GM12878 (cell line): ENCODE measurements around the gene FANCL. TPM values are rescaled to one million over a fixed set of nuclear protein-coding genes. Genes with fewer than 3 reads are reported as not detected.

Experiments
- ATAC-seq: fragments of 200-7000 bp; cut with Tn5 transposase; 3 replicates; pipeline ENCODE4 v1.9.1; 2020; ENCODE audit warnings: mild to moderate bottlenecking, moderate library complexity
- BruUV-seq: library from RNA; stranded (reverse); fragments of 400-500 nt; replicated peaks from 2 replicates; lab custom pipeline; 2021; lab: Mats Ljungman, UMichigan
- CTCF ChIA-PET: fragments of 300-600 bp; sonication (Branson Sonifier 250); formaldehyde crosslinking; extraction: SDS; loops from one replicate; lab custom pipeline; 2021; ENCODE audit warnings: inconsistent platforms; lab: Yijun Ruan, JAX
- POLR2A ChIA-PET: fragments of 350-600 bp; formaldehyde crosslinking; extraction: SDS; loops from one replicate; lab custom pipeline; 2021; ENCODE audit warnings: inconsistent platforms; lab: Charles Lee
- RAD21 ChIA-PET: fragments of 300-600 bp; sonication (Branson Sonifier 250); formaldehyde crosslinking; loops from one replicate; lab custom pipeline; 2023; ENCODE audit warnings: antibody characterized with exemption; ENCODE audit not compliant: unreplicated experiment; lab: Charles Lee
- SMC1A ChIA-PET: fragments of 300-600 bp; sonication (Branson Sonifier 250); formaldehyde crosslinking; loops from one replicate; lab custom pipeline; 2023; ENCODE audit not compliant: unreplicated experiment, uncharacterized antibody; lab: Charles Lee
- DNase-seq: peaks from one replicate; pipeline ENCODE4 v3.0.0-alpha.2; 2011; ENCODE audit warnings: low read depth, low spot score
- FAIRE-seq: peaks from 3 replicates; lab custom pipeline; 2011; peaks lifted over from hg19 to GRCh38; lab: Jason Lieb, UNC
- H2AFZ ChIP-seq: 2 replicates; pipeline ENCODE4 v1.6.0; 2011; ENCODE audit warnings: low read depth, low read length, control low read depth; ENCODE audit not compliant: control insufficient read depth
- H3K27ac ChIP-seq: 2 replicates; pipeline ENCODE4 v1.5.1; 2011; ENCODE audit warnings: control low read depth; ENCODE audit not compliant: control insufficient read depth, insufficient read depth
- H3K27me3 ChIP-seq, 2 experiments: replicated peaks in 1 of 2; 2 replicates each; pipeline versions ENCODE4 v1.6.0 to v1.6.1; 2011; ENCODE audit warnings: low read length in 1 of 2; ENCODE audit not compliant: control insufficient read depth in 2 of 2, insufficient read depth in 2 of 2
- H3K36me3 ChIP-seq, 2 experiments: 2 replicates each; pipeline ENCODE4 v1.5.1; 2011; ENCODE audit warnings: low read length in 1 of 2; ENCODE audit not compliant: control insufficient read depth in 2 of 2, insufficient read depth in 2 of 2
- H3K4me1 ChIP-seq: 2 replicates; pipeline ENCODE4 v1.6.1; 2011; ENCODE audit warnings: mild to moderate bottlenecking, low read length, moderate library complexity, mixed read lengths; ENCODE audit not compliant: control insufficient read depth, insufficient read depth
- H3K4me2 ChIP-seq: 2 replicates; pipeline ENCODE4 v1.6.0; 2011; ENCODE audit warnings: control low read depth; ENCODE audit not compliant: control insufficient read depth, insufficient read depth
- H3K4me3 ChIP-seq: fragments of 200-600 bp; sonication (generic); 2 replicates; pipeline ENCODE4 v1.5.1; 2016
- H3K79me2 ChIP-seq: 2 replicates; pipeline ENCODE4 v1.6.0; 2011; ENCODE audit warnings: low read length; ENCODE audit not compliant: control insufficient read depth, insufficient read depth
- H3K9ac ChIP-seq: 2 replicates; pipeline ENCODE4 v1.8.0; 2011; ENCODE audit warnings: low read length, control low read depth, mixed read lengths; ENCODE audit not compliant: control insufficient read depth, insufficient read depth
- H3K9me3 ChIP-seq: replicated peaks from 3 replicates; pipeline ENCODE4 v1.5.1; 2011; ENCODE audit warnings: mild to moderate bottlenecking, low read length; ENCODE audit not compliant: control insufficient read depth, insufficient read depth
- H4K20me1 ChIP-seq: 2 replicates; pipeline ENCODE4 v1.6.0; 2011; ENCODE audit not compliant: control insufficient read depth, insufficient read depth
- CHD1 ChIP-seq: IDR thresholded peaks from 2 replicates; pipeline ENCODE4 v1.6.1; 2012; ENCODE audit warnings: low read depth, low read length, improper control_type of control experiment
- CREM ChIP-seq: IDR thresholded peaks from 2 replicates; pipeline ENCODE4 v1.6.1; 2014; ENCODE audit warnings: antibody characterized with exemption, low read depth
- HDGF ChIP-seq: fragments of 450-650 bp; IDR thresholded peaks from 2 replicates; pipeline ENCODE4 v1.6.1; 2016; ENCODE audit warnings: antibody characterized with exemption
- IKZF2 ChIP-seq, 2 experiments: fragments of 450-650 bp; IDR thresholded peaks; 2 replicates each; pipeline ENCODE4 v1.6.1; 2017; ENCODE audit warnings: mild to moderate bottlenecking in 2 of 2, moderate library complexity in 2 of 2
- NBN ChIP-seq: fragments of 450-650 bp; IDR thresholded peaks from 2 replicates; pipeline ENCODE4 v1.6.1; 2016
- SMC3 ChIP-seq: IDR thresholded peaks from 2 replicates; pipeline ENCODE4 v1.6.1; 2011; ENCODE audit warnings: low read length, improper control_type of control experiment, borderline replicate concordance
- STAT3 ChIP-seq: IDR thresholded peaks from 2 replicates; pipeline ENCODE4 v1.6.1; 2011; ENCODE audit warnings: low read depth, low read length, improper control_type of control experiment
- TCF3 ChIP-seq: IDR thresholded peaks from 2 replicates; pipeline ENCODE4 v1.6.1; 2012; ENCODE audit warnings: low read depth, mild to moderate bottlenecking, low read length, borderline replicate concordance; ENCODE audit not compliant: insufficient read depth
- WGBS: methylation state at CpG from one replicate; pipeline ENCODE4 v1.1.6; 2016; ENCODE audit warnings: low lambda C conversion rate; ENCODE audit not compliant: insufficient replicate concordance, insufficient coverage; ENCODE audit errors: missing lambda C conversion rate; 5-methylcytosine and 5-hydroxymethylcytosine counted together
- in situ Hi-C: fragments of 300-500 bp; cut with MboI; formaldehyde crosslinking; loops from 9 replicates; pipeline ENCODE4 v1.14.3; 2018; ENCODE audit warnings: mixed read lengths
- intact Hi-C: fragments of 100-400 bp; cut with micrococcal nuclease; formaldehyde crosslinking; loops from one replicate; pipeline ENCODE4 v1.14.2; 2022; ENCODE audit not compliant: unreplicated experiment
- polyA plus RNA-seq, 11 experiments: library from polyadenylated mRNA; depleted of rRNA in 4 of 11; unstranded in 6 of 11; stranded (reverse) in 5 of 11; fragments of >200 nt; fragmentation: Nextera tagmentation in 4 of 11; fragmentation: Illumina TruSeq in 1 of 11; extraction: Ambion mirVana in 4 of 11; extraction: Trizol in 1 of 11; gene quantifications; 1 replicate in 1 of 11; 2 replicates in 10 of 11; pipeline versions ENCODE4 v1.2.1 to v1.2.3, GENCODE V29; 2011 to 2016; ENCODE audit warnings: inconsistent platforms in 2 of 11, missing spikeins in 2 of 11, low read depth in 1 of 11
- total RNA-seq, 4 experiments: library from RNA; depleted of rRNA in 3 of 4; stranded (reverse); fragments of >200 nt in 3 of 4; fragmentation: Illumina TruSeq in 1 of 4; extraction: Trizol in 1 of 4; gene quantifications; 2 replicates each; pipeline versions ENCODE4 v1.2.1 to v1.2.3, GENCODE V29; 2013 to 2021
- TF ChIP-seq, protein P1 (sequence below): fragments of 450-650 bp; IDR thresholded peaks from 2 replicates; pipeline ENCODE4 v1.6.1; 2016; ENCODE audit warnings: mild to moderate bottlenecking
- TF ChIP-seq, protein P2 (sequence below): fragments of 450-650 bp; IDR thresholded peaks from 2 replicates; pipeline ENCODE4 v1.6.1; 2018; ENCODE audit warnings: borderline replicate concordance, mild to moderate bottlenecking; ENCODE audit not compliant: partially characterized antibody
- TF ChIP-seq, protein P3 (sequence below): fragments of 450-650 bp; IDR thresholded peaks from 2 replicates; pipeline ENCODE4 v1.6.1; 2018; ENCODE audit warnings: mild to moderate bottlenecking, low read depth, moderate library complexity; ENCODE audit not compliant: partially characterized antibody
- TF ChIP-seq, protein P4 (sequence below): fragments of 450-650 bp; IDR thresholded peaks from 2 replicates; pipeline ENCODE4 v1.6.1; 2017; ENCODE audit warnings: low read depth, mild to moderate bottlenecking, moderate library complexity

The FANCL gene
- total and polyA plus RNA-seq, 10 of the 15 experiments (the other 5 are each of a cell fraction or from before 2014, with no cell fraction given), result 30.8 to 90.5 (median 52.3) TPM

DNA sequence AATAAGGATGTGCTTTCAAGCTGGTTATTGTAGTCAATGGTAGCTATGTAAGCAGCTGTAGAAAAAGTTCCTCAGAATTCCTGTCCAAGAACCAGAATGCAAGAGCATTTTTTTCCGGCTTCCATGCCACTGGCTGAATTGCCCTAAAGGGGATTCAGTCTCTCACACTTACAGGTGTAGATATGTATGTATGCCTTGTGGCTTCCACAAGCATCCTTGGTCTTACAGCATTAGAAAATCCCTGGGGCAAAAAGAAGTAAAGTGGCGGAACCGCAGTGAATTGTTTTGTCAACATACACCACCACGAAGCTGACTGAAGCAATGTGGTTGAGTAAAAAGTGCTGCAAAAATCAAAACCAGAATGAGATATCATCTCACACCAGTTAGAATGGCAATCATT lies 54.6 kb downstream of the FANCL start:
- no peak for TF ChIP-seq HDGF
- TF ChIP-seq TCF3, result no peak
- TF ChIP-seq SMC3, result no peak
- TF ChIP-seq, protein P1, sequence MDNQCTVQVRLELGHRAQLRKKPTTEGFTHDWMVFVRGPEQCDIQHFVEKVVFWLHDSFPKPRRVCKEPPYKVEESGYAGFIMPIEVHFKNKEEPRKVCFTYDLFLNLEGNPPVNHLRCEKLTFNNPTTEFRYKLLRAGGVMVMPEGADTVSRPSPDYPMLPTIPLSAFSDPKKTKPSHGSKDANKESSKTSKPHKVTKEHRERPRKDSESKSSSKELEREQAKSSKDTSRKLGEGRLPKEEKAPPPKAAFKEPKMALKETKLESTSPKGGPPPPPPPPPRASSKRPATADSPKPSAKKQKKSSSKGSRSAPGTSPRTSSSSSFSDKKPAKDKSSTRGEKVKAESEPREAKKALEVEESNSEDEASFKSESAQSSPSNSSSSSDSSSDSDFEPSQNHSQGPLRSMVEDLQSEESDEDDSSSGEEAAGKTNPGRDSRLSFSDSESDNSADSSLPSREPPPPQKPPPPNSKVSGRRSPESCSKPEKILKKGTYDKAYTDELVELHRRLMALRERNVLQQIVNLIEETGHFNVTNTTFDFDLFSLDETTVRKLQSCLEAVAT, result no peak
- no peak for TF ChIP-seq IKZF2 (IDR thresholded peaks at IDR 0.05)
- no peak for TF ChIP-seq NBN
- no peak for TF ChIP-seq CREM
- TF ChIP-seq, protein P2, sequence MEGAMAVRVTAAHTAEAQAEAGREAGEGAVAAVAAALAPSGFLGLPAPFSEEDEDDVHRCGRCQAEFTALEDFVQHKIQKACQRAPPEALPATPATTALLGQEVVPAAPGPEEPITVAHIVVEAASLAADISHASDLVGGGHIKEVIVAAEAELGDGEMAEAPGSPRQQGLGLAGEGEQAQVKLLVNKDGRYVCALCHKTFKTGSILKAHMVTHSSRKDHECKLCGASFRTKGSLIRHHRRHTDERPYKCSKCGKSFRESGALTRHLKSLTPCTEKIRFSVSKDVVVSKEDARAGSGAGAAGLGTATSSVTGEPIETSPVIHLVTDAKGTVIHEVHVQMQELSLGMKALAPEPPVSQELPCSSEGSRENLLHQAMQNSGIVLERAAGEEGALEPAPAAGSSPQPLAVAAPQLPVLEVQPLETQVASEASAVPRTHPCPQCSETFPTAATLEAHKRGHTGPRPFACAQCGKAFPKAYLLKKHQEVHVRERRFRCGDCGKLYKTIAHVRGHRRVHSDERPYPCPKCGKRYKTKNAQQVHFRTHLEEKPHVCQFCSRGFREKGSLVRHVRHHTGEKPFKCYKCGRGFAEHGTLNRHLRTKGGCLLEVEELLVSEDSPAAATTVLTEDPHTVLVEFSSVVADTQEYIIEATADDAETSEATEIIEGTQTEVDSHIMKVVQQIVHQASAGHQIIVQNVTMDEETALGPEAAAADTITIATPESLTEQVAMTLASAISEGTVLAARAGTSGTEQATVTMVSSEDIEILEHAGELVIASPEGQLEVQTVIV, result no peak
- TF ChIP-seq STAT3, result no peak
- TF ChIP-seq, protein P3, sequence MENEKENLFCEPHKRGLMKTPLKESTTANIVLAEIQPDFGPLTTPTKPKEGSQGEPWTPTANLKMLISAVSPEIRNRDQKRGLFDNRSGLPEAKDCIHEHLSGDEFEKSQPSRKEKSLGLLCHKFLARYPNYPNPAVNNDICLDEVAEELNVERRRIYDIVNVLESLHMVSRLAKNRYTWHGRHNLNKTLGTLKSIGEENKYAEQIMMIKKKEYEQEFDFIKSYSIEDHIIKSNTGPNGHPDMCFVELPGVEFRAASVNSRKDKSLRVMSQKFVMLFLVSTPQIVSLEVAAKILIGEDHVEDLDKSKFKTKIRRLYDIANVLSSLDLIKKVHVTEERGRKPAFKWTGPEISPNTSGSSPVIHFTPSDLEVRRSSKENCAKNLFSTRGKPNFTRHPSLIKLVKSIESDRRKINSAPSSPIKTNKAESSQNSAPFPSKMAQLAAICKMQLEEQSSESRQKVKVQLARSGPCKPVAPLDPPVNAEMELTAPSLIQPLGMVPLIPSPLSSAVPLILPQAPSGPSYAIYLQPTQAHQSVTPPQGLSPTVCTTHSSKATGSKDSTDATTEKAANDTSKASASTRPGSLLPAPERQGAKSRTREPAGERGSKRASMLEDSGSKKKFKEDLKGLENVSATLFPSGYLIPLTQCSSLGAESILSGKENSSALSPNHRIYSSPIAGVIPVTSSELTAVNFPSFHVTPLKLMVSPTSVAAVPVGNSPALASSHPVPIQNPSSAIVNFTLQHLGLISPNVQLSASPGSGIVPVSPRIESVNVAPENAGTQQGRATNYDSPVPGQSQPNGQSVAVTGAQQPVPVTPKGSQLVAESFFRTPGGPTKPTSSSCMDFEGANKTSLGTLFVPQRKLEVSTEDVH, result no peak
- TF ChIP-seq CHD1, result no peak
- TF ChIP-seq, protein P4, sequence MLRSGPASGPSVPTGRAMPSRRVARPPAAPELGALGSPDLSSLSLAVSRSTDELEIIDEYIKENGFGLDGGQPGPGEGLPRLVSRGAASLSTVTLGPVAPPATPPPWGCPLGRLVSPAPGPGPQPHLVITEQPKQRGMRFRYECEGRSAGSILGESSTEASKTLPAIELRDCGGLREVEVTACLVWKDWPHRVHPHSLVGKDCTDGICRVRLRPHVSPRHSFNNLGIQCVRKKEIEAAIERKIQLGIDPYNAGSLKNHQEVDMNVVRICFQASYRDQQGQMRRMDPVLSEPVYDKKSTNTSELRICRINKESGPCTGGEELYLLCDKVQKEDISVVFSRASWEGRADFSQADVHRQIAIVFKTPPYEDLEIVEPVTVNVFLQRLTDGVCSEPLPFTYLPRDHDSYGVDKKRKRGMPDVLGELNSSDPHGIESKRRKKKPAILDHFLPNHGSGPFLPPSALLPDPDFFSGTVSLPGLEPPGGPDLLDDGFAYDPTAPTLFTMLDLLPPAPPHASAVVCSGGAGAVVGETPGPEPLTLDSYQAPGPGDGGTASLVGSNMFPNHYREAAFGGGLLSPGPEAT, result no peak
- H3K27me3 ChIP-seq, result no peaks in the 10 kb centered on the region
- no peaks in the 10 kb centered on the region for H3K79me2 ChIP-seq
- FAIRE-seq (no peak), ATAC-seq (no peak), DNase-seq (no peak)
- no peak overlapping the region for H3K9ac ChIP-seq
- ChIA-PET SMC1A (interaction anchor here (0.6 kb wide), 1 partner anchor 50 kb away, joined by 4 read pairs; no protein-coding TSS in a partner anchor), POLR2A (no interaction called here), CTCF (no interaction called here), RAD21 (no interaction called here)
- no peaks in the 10 kb centered on the region for H4K20me1 ChIP-seq
- H3K27ac ChIP-seq, result no peak overlapping the region
- intact Hi-C loops, result no loop called here
- H3K36me3 ChIP-seq, result peaks cover 0 to 5% of the 10 kb centered on the region in 2 experiments; a peak in 2 of 4 replicates
- H3K4me3 ChIP-seq, result no peak overlapping the region
- in situ Hi-C loops, result no loop called here
- WGBS, result 82% methylated on average over 4 of the region's 4 CpGs
- H3K4me2 ChIP-seq, result no peak overlapping the region
- H3K9me3 ChIP-seq, result no peaks in the 10 kb centered on the region; the same call in 2 of the 3 replicates
- BruUV-seq, result no TSS peak
- no peak overlapping the region for H2AFZ ChIP-seq
- H3K4me1 ChIP-seq, result no peaks in the 10 kb centered on the region
